ENCODE measurements around the gene ARHGAP26. TPM values are rescaled to one million over a fixed set of nuclear protein-coding genes. Genes with fewer than 3 reads are reported as not detected.

ARHGAP26 gene
- total and polyA plus RNA-seq, 2 donors (not counting 3 experiments of a cell fraction or from before 2014, with no cell fraction given): 3.1 to 16.2 TPM

- POLR2A ChIA-PET: no interaction called here
- no peak overlapping the region for H3K4me3 ChIP-seq (replicated peaks in 1 of 3; ENCODE audit: insufficient read depth in 1 of 3, low read depth in 1 of 3, low read length in 3 of 3)
- H2AFZ ChIP-seq (ENCODE audit: low read depth, low read length): no peak overlapping the region
- H3K9me3 ChIP-seq (replicated peaks; ENCODE audit: control insufficient read depth, insufficient read depth, low read length): no peaks in the 10 kb centered on the region
- FAIRE-seq (no peak), DNase-seq (ENCODE audit: low read depth, low spot score) (no peak)
- no peaks in the 10 kb centered on the region for H4K20me1 ChIP-seq (replicated peaks; ENCODE audit: control insufficient read depth, extremely low read depth, insufficient read depth, low read length)
- no peak overlapping the region for H3K4me2 ChIP-seq (ENCODE audit: insufficient read depth, low read length)
- CTCF ChIA-PET: interaction anchor here (1.1 kb wide), 1 partner anchor 30 kb away, joined by 3 read pairs; no protein-coding TSS in a partner anchor
- no peaks in the 10 kb centered on the region for H3K79me2 ChIP-seq (ENCODE audit: control insufficient read depth, insufficient read depth, low read length)
- no peak overlapping the region for H3K27ac ChIP-seq (ENCODE audit: insufficient read depth, low read depth, low read length)
- H3K9me1 ChIP-seq (replicated peaks; ENCODE audit: control insufficient read depth, extremely low read depth, insufficient read depth, low read length): no peaks in the 10 kb centered on the region
- TF ChIP-seq GATA2 (IDR thresholded peaks at IDR 0.05; ENCODE audit: insufficient read depth, insufficient read length, low read depth, low read length) (no peak), CTCF (IDR thresholded peaks at IDR 0.05; ENCODE audit: extremely low read depth in 1 of 2, insufficient read depth in 1 of 2, low read depth in 1 of 2, low read length in 2 of 2) (no peak), JUN (IDR thresholded peaks at IDR 0.05; ENCODE audit: borderline replicate concordance, insufficient read depth, insufficient read length, low read depth) (no peak), POLR2AphosphoS5 (IDR thresholded peaks at IDR 0.05; ENCODE audit: insufficient read depth, low read depth, low read length) (no peak), MYC (IDR thresholded peaks at IDR 0.05; ENCODE audit: low read depth, low read length) (no peak), EZH2 (IDR thresholded peaks at IDR 0.05; ENCODE audit: borderline replicate concordance, low read depth, low read length, severe bottlenecking) (no peak), FOS (IDR thresholded peaks at IDR 0.05; ENCODE audit: borderline replicate concordance, insufficient read depth, low read length) (no peak), POLR2A (IDR thresholded peaks at IDR 0.05; ENCODE audit: low read depth, low read length) (no peak)
- TF ChIP-seq, protein P1, sequence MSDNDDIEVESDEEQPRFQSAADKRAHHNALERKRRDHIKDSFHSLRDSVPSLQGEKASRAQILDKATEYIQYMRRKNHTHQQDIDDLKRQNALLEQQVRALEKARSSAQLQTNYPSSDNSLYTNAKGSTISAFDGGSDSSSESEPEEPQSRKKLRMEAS (IDR thresholded peaks at IDR 0.05; ENCODE audit: insufficient read depth, insufficient read length): no peak
- dilution Hi-C loops (cut with MboI; ENCODE audit: extremely low pct_ligation_motif_present, low sequenced_read_pairs): no loop called here
- H3K36me3 ChIP-seq (ENCODE audit: control insufficient read depth in 2 of 2, extremely low read depth in 1 of 2, insufficient read depth in 2 of 2, low read length in 2 of 2): no peaks in the 10 kb centered on the region
- no peaks in the 10 kb centered on the region for H3K27me3 ChIP-seq (ENCODE audit: control insufficient read depth in 2 of 2, insufficient read depth in 2 of 2, low read length in 2 of 2)
- intact Hi-C loops (cut with micrococcal nuclease): loop anchor here (2.0 kb wide), 1 partner anchor 15 kb away; no protein-coding TSS in a partner anchor
- H3K9ac ChIP-seq (replicated peaks; ENCODE audit: extremely low read depth, insufficient read depth, low read length): no peak overlapping the region
- peaks cover 2% of the 10 kb centered on the region for H3K4me1 ChIP-seq (ENCODE audit: control insufficient read depth, extremely low read depth, insufficient read depth, low read length)
- no TSS peak for BruUV-seq (replicated peaks)
Measured at GRCh38 chr5:142955628-142956027, 185.5 kb downstream of the ARHGAP26 start.
